H1 (cell line): ENCODE data around the gene LRRC43. TPM values are rescaled to one million over a fixed set of nuclear protein-coding genes. Genes with fewer than 3 reads are reported as not detected.

ENCODE experiments used
- CTBP2 ChIP-seq: IDR thresholded peaks from 2 replicates; pipeline ENCODE4 v1.7.0; 2011; ENCODE audit warnings: borderline replicate concordance, mild to moderate bottlenecking, moderate library complexity, mixed read lengths, low read length; ENCODE audit not compliant: insufficient read depth, insufficient read length
- KDM1A ChIP-seq: fragments of 200-600, 300-600 bp; sonication (generic); IDR thresholded peaks from 2 replicates; pipeline ENCODE4 v1.7.1; 2016; ENCODE audit warnings: mild to moderate bottlenecking, low read length, borderline replicate concordance
- KDM5A ChIP-seq: fragments of 200-600 bp; IDR thresholded peaks from 2 replicates; pipeline ENCODE4 v1.7.1; 2012; ENCODE audit warnings: mild to moderate bottlenecking, low read length, inconsistent platforms, mixed read lengths
- SP1 ChIP-seq: IDR thresholded peaks from 2 replicates; pipeline ENCODE4 v1.6.1; 2011; ENCODE audit warnings: low read depth, low read length
- SUZ12 ChIP-seq: fragments of 200-600 bp; sonication (generic); IDR thresholded peaks from 2 replicates; pipeline ENCODE4 v1.6.1; 2012; ENCODE audit warnings: mild to moderate bottlenecking, inconsistent platforms, low read length, moderate library complexity, mixed read lengths
- TAF1 ChIP-seq: IDR thresholded peaks from 2 replicates; pipeline ENCODE4 v1.6.1; 2011; ENCODE audit warnings: mild to moderate bottlenecking, low read depth, low read length
- TCF12 ChIP-seq: IDR thresholded peaks from 2 replicates; pipeline ENCODE4 v1.6.1; 2011; ENCODE audit warnings: low read depth, mild to moderate bottlenecking, low read length
- TEAD4 ChIP-seq: IDR thresholded peaks from 2 replicates; pipeline ENCODE4 v1.6.1; 2012; ENCODE audit warnings: low read depth, low read length, inconsistent platforms, mixed read lengths
- polyA plus RNA-seq, 7 experiments: library from polyadenylated mRNA; depleted of rRNA in 3 of 7; stranded (reverse) in 5 of 7; unstranded in 2 of 7; fragments of >200 nt in 5 of 7; fragments of 200-250 nt in 2 of 7; gene quantifications; 1 replicate in 5 of 7; 2 replicates in 1 of 7; 4 replicates in 1 of 7; pipeline versions ENCODE4 v1.2.1 to v1.2.3, GENCODE V29; 2011 to 2013; ENCODE audit warnings: missing spikeins in 2 of 7, mixed read lengths in 2 of 7
- total RNA-seq: library from RNA; stranded (reverse); fragmentation: NEBNext Ultra II Directional; extraction: Animal tissue kit (Norgen Biotek cat#: 25700); gene quantifications from 2 replicates; pipeline ENCODE4 v1.2.1, GENCODE V29; 2021

The LRRC43 gene
- total and polyA plus RNA-seq, 2 of the 8 experiments (the other 6 are each of a cell fraction or from before 2014, with no cell fraction given): 0.35 to 0.44 TPM

DNA sequence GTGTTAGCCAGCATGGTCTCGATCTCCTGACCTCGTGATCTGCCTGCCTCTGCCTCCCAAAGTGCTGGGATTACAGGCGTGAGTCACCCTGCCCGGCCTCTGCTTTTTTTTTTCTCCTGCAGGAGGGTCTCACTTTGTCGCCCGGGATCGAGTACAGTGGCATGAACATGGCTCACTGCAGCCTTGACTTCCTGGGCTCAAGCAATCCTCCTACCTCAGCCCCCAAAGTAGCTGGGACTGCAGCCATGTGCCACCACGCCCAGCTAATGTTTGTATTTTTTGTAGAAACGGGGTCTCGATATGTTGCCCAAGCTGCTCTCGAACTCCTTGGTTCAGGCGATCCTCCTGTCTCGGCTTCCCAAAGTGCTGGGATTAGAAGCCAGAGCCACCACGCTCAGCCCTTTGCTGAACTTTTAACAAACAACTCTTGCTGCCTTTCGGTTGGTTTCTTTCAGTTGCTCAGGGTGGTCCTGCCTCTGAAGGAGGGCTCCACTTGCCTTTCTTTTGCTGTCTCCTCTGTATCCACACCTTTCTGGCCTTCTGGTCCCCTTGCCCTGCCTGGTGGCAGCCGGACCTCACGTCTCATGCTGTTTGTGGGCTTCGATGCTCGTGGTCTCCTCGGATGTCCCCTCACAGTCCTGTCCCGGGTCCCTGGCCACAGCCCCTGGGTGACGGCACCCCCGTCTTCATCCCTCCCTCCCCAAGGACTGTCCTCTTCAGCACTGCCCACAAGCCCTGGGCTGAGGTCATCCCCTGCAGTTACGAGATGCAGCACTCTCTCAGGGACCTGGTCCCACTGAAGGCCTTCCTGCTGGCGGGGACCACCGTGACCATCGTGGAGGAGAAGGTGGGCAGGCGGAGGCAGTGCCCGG lies 16.8 kb downstream of the LRRC43 start (continued):
- TF ChIP-seq KDM5A: no peak
- no peak for TF ChIP-seq SUZ12
- no peak for TF ChIP-seq TEAD4
- no peak for TF ChIP-seq CTBP2
- TF ChIP-seq SP1: no peak
- TF ChIP-seq TAF1: no peak
- TF ChIP-seq KDM1A: no peak
- no peak for TF ChIP-seq TCF12
